Diencephalon (tissue), 1 donor: Measurements from ENCODE around the gene SEMA4D. TPM values are rescaled to one million over a fixed set of nuclear protein-coding genes. Genes with fewer than 3 reads are reported as not detected.

Source experiments
- small RNA-seq: library from RNA; depleted of rRNA; stranded (forward); fragments of <200 nt; gene quantifications from one replicate; pipeline ENCODE3, GENCODE V24; 2014
- total RNA-seq: library from RNA; depleted of rRNA; stranded (reverse); fragments of >200 nt; gene quantifications from one replicate; pipeline ENCODE4 v1.2.3, GENCODE V29; 2014

The SEMA4D gene, protein sequence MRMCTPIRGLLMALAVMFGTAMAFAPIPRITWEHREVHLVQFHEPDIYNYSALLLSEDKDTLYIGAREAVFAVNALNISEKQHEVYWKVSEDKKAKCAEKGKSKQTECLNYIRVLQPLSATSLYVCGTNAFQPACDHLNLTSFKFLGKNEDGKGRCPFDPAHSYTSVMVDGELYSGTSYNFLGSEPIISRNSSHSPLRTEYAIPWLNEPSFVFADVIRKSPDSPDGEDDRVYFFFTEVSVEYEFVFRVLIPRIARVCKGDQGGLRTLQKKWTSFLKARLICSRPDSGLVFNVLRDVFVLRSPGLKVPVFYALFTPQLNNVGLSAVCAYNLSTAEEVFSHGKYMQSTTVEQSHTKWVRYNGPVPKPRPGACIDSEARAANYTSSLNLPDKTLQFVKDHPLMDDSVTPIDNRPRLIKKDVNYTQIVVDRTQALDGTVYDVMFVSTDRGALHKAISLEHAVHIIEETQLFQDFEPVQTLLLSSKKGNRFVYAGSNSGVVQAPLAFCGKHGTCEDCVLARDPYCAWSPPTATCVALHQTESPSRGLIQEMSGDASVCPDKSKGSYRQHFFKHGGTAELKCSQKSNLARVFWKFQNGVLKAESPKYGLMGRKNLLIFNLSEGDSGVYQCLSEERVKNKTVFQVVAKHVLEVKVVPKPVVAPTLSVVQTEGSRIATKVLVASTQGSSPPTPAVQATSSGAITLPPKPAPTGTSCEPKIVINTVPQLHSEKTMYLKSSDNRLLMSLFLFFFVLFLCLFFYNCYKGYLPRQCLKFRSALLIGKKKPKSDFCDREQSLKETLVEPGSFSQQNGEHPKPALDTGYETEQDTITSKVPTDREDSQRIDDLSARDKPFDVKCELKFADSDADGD
- 24.7 TPM for total RNA-seq

DNA sequence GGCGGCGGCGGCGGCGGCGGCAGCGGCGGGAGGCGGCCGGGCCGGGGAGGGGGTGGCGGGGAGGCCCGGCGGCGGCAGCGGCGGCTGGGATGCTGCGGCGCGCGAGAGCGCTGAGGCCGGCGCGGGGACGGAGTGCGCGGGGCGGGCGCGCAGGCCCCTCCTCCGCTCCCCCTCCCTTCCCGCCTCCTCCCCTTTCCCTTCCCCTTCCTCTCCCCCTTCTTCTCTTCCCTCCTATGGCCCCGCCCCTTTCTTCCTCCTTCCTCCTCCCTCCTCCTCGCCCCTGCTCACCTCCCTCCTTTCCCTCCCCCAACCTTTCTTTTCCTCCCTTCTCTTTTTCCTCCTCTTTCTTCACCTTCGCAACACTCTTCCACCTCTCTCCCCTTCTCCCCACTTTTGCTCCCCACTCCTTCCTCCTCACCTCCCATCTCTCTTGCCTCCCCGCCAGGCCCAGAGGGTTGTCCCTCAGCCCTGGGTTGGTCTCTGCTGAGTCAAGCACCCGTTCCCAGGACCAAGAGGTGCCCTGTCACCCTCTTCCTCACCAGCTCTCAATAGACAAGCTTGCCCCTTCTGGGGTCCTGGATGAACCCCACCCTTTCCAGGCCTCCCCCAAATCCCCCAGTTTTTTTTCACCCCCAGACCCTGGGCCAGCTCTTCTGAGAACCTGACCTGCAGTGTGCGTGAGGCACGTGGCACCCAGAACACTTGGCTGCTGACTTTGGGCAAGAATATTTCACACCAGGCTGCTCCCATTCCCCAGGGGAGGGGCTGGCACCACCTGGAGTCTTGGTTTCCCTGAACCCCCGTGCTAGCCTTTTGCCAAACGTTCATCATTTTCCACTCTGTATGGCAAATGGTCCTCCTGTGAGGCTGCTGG is at the start of gene SEMA4D:
SEMA4D (minus strand) TSS at position 136 of the 874 bp plus-strand sequence. CDS start 92,657 bp downstream, outside the sequence.

DNA sequence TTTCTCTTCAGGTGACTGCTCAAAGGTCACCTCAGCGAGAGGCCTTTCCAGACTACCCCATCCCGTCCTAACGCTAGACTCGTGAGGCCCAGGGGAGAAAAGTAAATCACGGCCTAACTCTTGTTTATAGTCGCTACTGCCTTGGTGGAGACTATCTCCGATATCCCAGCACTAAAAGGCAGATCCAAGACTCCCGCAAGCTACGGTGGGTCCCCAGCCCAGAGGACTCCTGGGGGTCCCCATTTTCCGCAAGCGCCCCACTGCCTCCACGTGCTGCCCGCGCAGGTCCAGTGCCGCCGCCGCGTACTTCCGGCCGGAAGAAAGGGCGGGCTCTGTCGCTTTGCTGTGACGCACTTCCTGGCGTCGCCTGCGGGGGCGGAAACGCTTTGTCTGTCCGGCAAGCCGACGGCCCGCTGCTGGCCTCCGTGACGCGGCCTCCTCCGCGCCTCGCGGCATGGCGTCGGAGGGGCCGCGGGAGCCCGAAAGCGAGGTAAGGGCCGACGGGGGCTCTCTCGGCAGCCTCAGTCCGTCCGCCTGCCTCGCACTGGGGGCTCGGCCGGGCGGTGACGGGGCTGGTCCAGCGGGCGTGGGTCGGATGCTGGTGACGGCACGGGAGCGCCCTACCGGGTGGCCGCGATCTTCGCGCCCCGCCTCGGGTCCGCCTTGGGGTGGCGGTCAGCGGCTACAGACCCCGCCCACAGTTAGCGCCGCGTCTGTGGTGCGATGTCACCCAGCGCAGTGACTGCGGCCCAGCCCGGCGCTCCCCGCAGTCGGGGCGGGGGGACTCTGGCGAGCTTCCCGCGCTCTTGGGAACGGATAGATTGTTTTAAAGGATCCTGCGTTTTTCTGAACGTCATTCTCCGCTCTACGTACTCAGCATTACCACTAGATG is 179.5 kb downstream of the SEMA4D start, which contains the start of gene SECISBP2:
SECISBP2 (plus strand) TSS at position 378 of the 892 bp plus-strand sequence; CDS start at position 455, 77 bp downstream.

Small RNAs within 50 kb of the gene (small RNA-seq; reads per million reads assigned to genes)
- gene MIR3153 = not detected

Other genes with a start within 250 kb of the SEMA4D start
- 32.3 TPM for gene CKS2, start 186.9 kb downstream of the SEMA4D start, total RNA-seq
- 63.9 TPM for gene SECISBP2, start 179.6 kb downstream of the SEMA4D start, total RNA-seq
- gene GADD45G, start 106.9 kb upstream of the SEMA4D start, total RNA-seq = 8.8 TPM